ENCODE measurements around the gene CDC42EP1. TPM values are rescaled to one million over a fixed set of nuclear protein-coding genes. Genes with fewer than 3 reads are reported as not detected.

The CDC42EP1 gene
- total and polyA plus RNA-seq, 2 donors (not counting 1 experiment from before 2014, with no cell fraction given): 0.22 TPM; not detected in 1

- no peak for DNase-seq
- H2AFZ ChIP-seq (ENCODE audit: insufficient read depth, low read depth, low read length, poor library complexity, severe bottlenecking): no peak overlapping the region
- no peaks in the 10 kb centered on the region for H3K79me2 ChIP-seq (ENCODE audit: control insufficient read depth, insufficient read depth, low read length)
- H3K4me1 Mint-ChIP-seq: peaks cover 6% of the 10 kb centered on the region
- CTCF ChIA-PET: interaction anchor here (1.4 kb wide), 1 partner anchor 205 kb away, joined by 3 read pairs; no protein-coding TSS in a partner anchor
- no peaks in the 10 kb centered on the region for H4K20me1 ChIP-seq (ENCODE audit: control insufficient read depth, insufficient read depth, low read length, poor library complexity, severe bottlenecking)
- H3K27me3 ChIP-seq (replicated peaks in 1 of 4; ENCODE audit: control extremely low read depth in 1 of 4, control insufficient read depth in 3 of 4, insufficient read depth in 4 of 4, low read length in 3 of 4): peaks cover 0 to 49% (median 13%) of the 10 kb centered on the region in 4 experiments
- intact Hi-C loops (cut with micrococcal nuclease): no loop called here
- peak overlapping the region; percentile 65 for H3K4me3 Mint-ChIP-seq
- H3K27me3 Mint-ChIP-seq: peaks cover 56% of the 10 kb centered on the region
- H3K27ac ChIP-seq (ENCODE audit: low read length in 2 of 2): no peak overlapping the region
- no peak for TF ChIP-seq CTCF (IDR thresholded peaks at IDR 0.05)
- no peak for TF ChIP-seq EZH2 (IDR thresholded peaks at IDR 0.05; ENCODE audit: borderline replicate concordance, insufficient read depth, low read depth, low read length, poor library complexity, severe bottlenecking)
- no peaks in the 10 kb centered on the region for H3K36me3 ChIP-seq (replicated peaks in 1 of 2; ENCODE audit: control extremely low read depth in 1 of 2, control insufficient read depth in 1 of 2, extremely low read depth in 1 of 2, insufficient read depth in 2 of 2, low read length in 1 of 2)
- POLR2A ChIA-PET: no interaction called here
- no peak overlapping the region for H3K27ac Mint-ChIP-seq
- H3K9me3 ChIP-seq (ENCODE audit: control extremely low read depth in 1 of 3, control insufficient read depth in 2 of 3, insufficient read depth in 1 of 3, low read length in 2 of 3): no peaks in the 10 kb centered on the region
- H3K9ac ChIP-seq (ENCODE audit: low read length): no peak overlapping the region
- H3K4me1 ChIP-seq (ENCODE audit: control insufficient read depth in 2 of 2, insufficient read depth in 2 of 2, low read length in 2 of 2): peaks cover 5 to 10% of the 10 kb centered on the region in 2 donors
- no peak overlapping the region for H3K4me2 ChIP-seq (replicated peaks; ENCODE audit: low read depth, low read length, poor library complexity, severe bottlenecking)
- no peak for ATAC-seq (ENCODE audit: low read depth)
- H3K9me3 Mint-ChIP-seq (ENCODE audit: insufficient read depth): no peaks in the 10 kb centered on the region
- H3K4me3 ChIP-seq (ENCODE audit: control extremely low read depth in 1 of 5, extremely low read depth in 1 of 5, insufficient read depth in 1 of 5, low read depth in 2 of 5, low read length in 4 of 5): no peak overlapping the region
- WGBS (ENCODE audit: insufficient coverage): 64% methylated on average over 12 of the region's 14 CpGs
These were observed 39.0 kb upstream of the CDC42EP1 start for GRCh38 chr22:37521236-37521739.

- Mint-ChIP-seq H3K9me3 (ENCODE audit: insufficient read depth) (no peaks in the 10 kb centered on the region), H3K4me3 (no peak overlapping the region), H3K27me3 (peaks cover 50% of the 10 kb centered on the region), H3K27ac (no peak overlapping the region), H3K4me1 (peaks cover 6% of the 10 kb centered on the region)
- POLR2A ChIA-PET: interaction anchor here (0.6 kb wide), 1 partner anchor 746 kb away, joined by 3 read pairs; the partner anchor contains the start of gene IFT27
- DNase-seq: no peak
- H3K79me2 ChIP-seq (ENCODE audit: control insufficient read depth, insufficient read depth, low read length): no peaks in the 10 kb centered on the region
- no peaks in the 10 kb centered on the region for H4K20me1 ChIP-seq (ENCODE audit: control insufficient read depth, insufficient read depth, low read length, poor library complexity, severe bottlenecking)
- no peak overlapping the region for H3K4me2 ChIP-seq (replicated peaks; ENCODE audit: low read depth, low read length, poor library complexity, severe bottlenecking)
- H2AFZ ChIP-seq (ENCODE audit: insufficient read depth, low read depth, low read length, poor library complexity, severe bottlenecking): no peak overlapping the region
- H3K36me3 ChIP-seq (replicated peaks in 1 of 2; ENCODE audit: control extremely low read depth in 1 of 2, control insufficient read depth in 1 of 2, extremely low read depth in 1 of 2, insufficient read depth in 2 of 2, low read length in 1 of 2): no peaks in the 10 kb centered on the region
- peaks cover 0 to 45% (median 13%) of the 10 kb centered on the region in 4 experiments for H3K27me3 ChIP-seq (replicated peaks in 1 of 4; ENCODE audit: control extremely low read depth in 1 of 4, control insufficient read depth in 3 of 4, insufficient read depth in 4 of 4, low read length in 3 of 4)
- WGBS (ENCODE audit: insufficient coverage): 100% methylated on average over 3 of the region's 6 CpGs
- ATAC-seq (ENCODE audit: low read depth): no peak
- H3K9me3 ChIP-seq (ENCODE audit: control extremely low read depth in 1 of 3, control insufficient read depth in 2 of 3, insufficient read depth in 1 of 3, low read length in 2 of 3): no peaks in the 10 kb centered on the region
- TF ChIP-seq EZH2 (IDR thresholded peaks at IDR 0.05; ENCODE audit: borderline replicate concordance, insufficient read depth, low read depth, low read length, poor library complexity, severe bottlenecking) (no peak), CTCF (IDR thresholded peaks at IDR 0.05) (no peak)
- CTCF ChIA-PET: interaction anchor here (0.6 kb wide), 1 partner anchor 10 kb away, joined by 3 read pairs; no protein-coding TSS in a partner anchor
- H3K4me3 ChIP-seq (ENCODE audit: control extremely low read depth in 1 of 5, extremely low read depth in 1 of 5, insufficient read depth in 1 of 5, low read depth in 2 of 5, low read length in 4 of 5): no peak overlapping the region
- peaks cover 5 to 10% of the 10 kb centered on the region in 2 donors for H3K4me1 ChIP-seq (ENCODE audit: control insufficient read depth in 2 of 2, insufficient read depth in 2 of 2, low read length in 2 of 2)
- no peak overlapping the region for H3K9ac ChIP-seq (ENCODE audit: low read length)
- H3K27ac ChIP-seq (ENCODE audit: low read length in 2 of 2): no peak overlapping the region
- intact Hi-C loops (cut with micrococcal nuclease): no loop called here
These were observed 37.8 kb upstream of the CDC42EP1 start for GRCh38 chr22:37522482-37522881.
